SK-N-SH (cell line): ENCODE results near the gene TOR2A. TPM values are rescaled to one million over a fixed set of nuclear protein-coding genes. Genes with fewer than 3 reads are reported as not detected.

Source experiments
- CTCF ChIA-PET: fragments of 300-600, 350-600 bp; formaldehyde crosslinking; extraction: SDS; loops from one replicate; lab custom pipeline; 2021; lab: Yijun Ruan, JAX
- POLR2A ChIA-PET: fragments of 350-600 bp; sonication (Branson Sonifier 250); formaldehyde crosslinking; extraction: SDS; loops from one replicate; lab custom pipeline; 2020; ENCODE audit warnings: antibody characterized with exemption, inconsistent platforms; lab: Yijun Ruan, JAX
- DNase-seq: peaks from one replicate; pipeline ENCODE4 v3.0.0; 2012
- H2AFZ ChIP-seq: fragments of 200-600 bp; sonication (generic); 2 replicates; pipeline ENCODE4 v1.8.1; 2016; ENCODE audit warnings: antibody characterized with exemption, mild to moderate bottlenecking, low read depth
- H3F3A ChIP-seq: fragments of 200-600 bp; sonication (generic); replicated peaks from 2 replicates; pipeline ENCODE3; 2016; ENCODE audit warnings: antibody characterized with exemption, mild to moderate bottlenecking; ENCODE audit not compliant: insufficient read depth
- H3K27ac ChIP-seq, 2 experiments: fragments of 200-500 bp in 1 of 2; fragments of 200-600 bp in 1 of 2; sonication (Bioruptor generic) in 1 of 2; sonication (generic), shearing (Covaris generic) in 1 of 2; 2 replicates each; pipeline versions ENCODE4 v1.5.1 to v1.6.1; 2014 to 2016; ENCODE audit warnings: low read depth in 2 of 2, inconsistent platforms in 1 of 2, low read length in 1 of 2, mild to moderate bottlenecking in 1 of 2, mixed read lengths in 1 of 2
- H3K27me3 ChIP-seq: fragments of 200-600 bp; sonication (generic), shearing (Covaris generic); 2 replicates; pipeline ENCODE4 v1.6.1; 2016; ENCODE audit warnings: mixed run types; ENCODE audit not compliant: insufficient read depth
- H3K36me3 ChIP-seq, 2 experiments: fragments of 200-500 bp in 1 of 2; fragments of 200-600 bp in 1 of 2; sonication (Bioruptor generic) in 1 of 2; sonication (generic) in 1 of 2; replicated peaks in 1 of 2; 2 replicates each; pipeline versions ENCODE3 to v1.5.1; 2014 to 2016; ENCODE audit warnings: low read length in 1 of 2, mild to moderate bottlenecking in 1 of 2; ENCODE audit not compliant: insufficient read depth in 2 of 2, control insufficient read depth in 1 of 2
- H3K4me1 ChIP-seq, 2 experiments: fragments of 200-500 bp in 1 of 2; fragments of 200-600 bp in 1 of 2; sonication (Bioruptor generic) in 1 of 2; sonication (generic), shearing (Covaris generic) in 1 of 2; 2 replicates each; pipeline versions ENCODE4 v1.5.1 to v1.6.1; 2014 to 2016; ENCODE audit warnings: low read depth in 1 of 2, low read length in 1 of 2, mixed run types in 1 of 2; ENCODE audit not compliant: insufficient read depth in 2 of 2, control insufficient read depth in 1 of 2
- H3K4me2 ChIP-seq: fragments of 200-600 bp; sonication (generic), shearing (Covaris generic); 2 replicates; pipeline ENCODE4 v1.6.1; 2017; ENCODE audit warnings: mixed run types
- H3K4me3 ChIP-seq, 2 experiments: fragments of 200-500 bp in 1 of 2; fragments of 200-600 bp in 1 of 2; sonication (Bioruptor generic) in 1 of 2; sonication (generic), shearing (Covaris generic) in 1 of 2; 2 replicates each; pipeline versions ENCODE4 v1.5.1 to v1.8.1; 2014 to 2016; ENCODE audit warnings: low read depth in 2 of 2, inconsistent platforms in 1 of 2, low read length in 1 of 2, mild to moderate bottlenecking in 1 of 2, mixed read lengths in 1 of 2, moderate library complexity in 1 of 2
- H3K79me2 ChIP-seq: fragments of 200-600 bp; sonication (generic); 2 replicates; pipeline ENCODE4 v1.8.1; 2017; ENCODE audit warnings: mild to moderate bottlenecking; ENCODE audit not compliant: insufficient read depth
- H3K9ac ChIP-seq: fragments of 200-600 bp; sonication (generic); 2 replicates; pipeline ENCODE4 v1.6.1; 2017; ENCODE audit warnings: mixed run types
- H3K9me2 ChIP-seq: fragments of 200-600 bp; sonication (generic); 2 replicates; pipeline ENCODE4 v1.6.1; 2017; ENCODE audit warnings: mixed run types
- H3K9me3 ChIP-seq: fragments of 200-600 bp; sonication (generic); 2 replicates; pipeline ENCODE4 v1.6.1; 2017; ENCODE audit warnings: mixed run types, mild to moderate bottlenecking, moderate library complexity
- H4K20me1 ChIP-seq: fragments of 200-600 bp; sonication (generic); 2 replicates; pipeline ENCODE4 v1.6.1; 2017; ENCODE audit warnings: mild to moderate bottlenecking, mixed run types; ENCODE audit not compliant: insufficient read depth
- CHD2 ChIP-seq: fragments of 150-350 bp; IDR thresholded peaks from 2 replicates; pipeline ENCODE4 v1.6.1; 2018; ENCODE audit warnings: low read length; ENCODE audit not compliant: partially characterized antibody
- CTCF ChIP-seq: fragments of 200-600 bp; sonication (generic); IDR thresholded peaks from 2 replicates; pipeline ENCODE4 v1.6.1; 2017; ENCODE audit warnings: antibody characterized with exemption, mild to moderate bottlenecking, moderate library complexity
- ELF1 ChIP-seq: IDR thresholded peaks from 2 replicates; pipeline ENCODE4 v1.4.0; 2012
- FOSL2 ChIP-seq: IDR thresholded peaks from 2 replicates; pipeline ENCODE4 v1.4.0; 2012; ENCODE audit warnings: low read depth, mild to moderate bottlenecking, moderate library complexity, borderline replicate concordance
- IRF3 ChIP-seq: fragments of 150-350 bp; IDR thresholded peaks from 2 replicates; pipeline ENCODE4 v1.6.1; 2016; ENCODE audit warnings: mild to moderate bottlenecking, low read depth, low read length
- NFIC ChIP-seq: IDR thresholded peaks from 2 replicates; pipeline ENCODE4 v1.4.0; 2012; ENCODE audit warnings: borderline replicate concordance
- RCOR1 ChIP-seq: fragments of 150-350 bp; IDR thresholded peaks from 2 replicates; pipeline ENCODE4 v1.6.1; 2017; ENCODE audit warnings: antibody characterized with exemption, low read length
- RFX5 ChIP-seq: IDR thresholded peaks from 2 replicates; pipeline ENCODE4 v1.6.1; 2012; ENCODE audit warnings: mild to moderate bottlenecking, improper control_type of control experiment, low read length
- RXRA ChIP-seq: IDR thresholded peaks from 2 replicates; pipeline ENCODE4 v1.4.0; 2012; ENCODE audit warnings: low read depth, mild to moderate bottlenecking, borderline replicate concordance
- SMC3 ChIP-seq: IDR thresholded peaks from 2 replicates; pipeline ENCODE4 v1.6.1; 2012; ENCODE audit warnings: low read depth, low read length, improper control_type of control experiment
- TAF1 ChIP-seq: IDR thresholded peaks from 2 replicates; pipeline ENCODE4 v1.6.1; 2012; ENCODE audit warnings: low read depth, mild to moderate bottlenecking, low read length, moderate library complexity, borderline replicate concordance
- ZBTB33 ChIP-seq: IDR thresholded peaks from 2 replicates; pipeline ENCODE4 v1.4.0; 2012; ENCODE audit warnings: low read depth, borderline replicate concordance
- WGBS: methylation state at CpG from one replicate; pipeline ENCODE4 v1.1.6; 2017; ENCODE audit warnings: low lambda C conversion rate; 5-methylcytosine and 5-hydroxymethylcytosine counted together
- polyA plus RNA-seq, 3 experiments: library from polyadenylated mRNA; depleted of rRNA; stranded (reverse); fragments of >200 nt; gene quantifications; 2 replicates each; pipeline ENCODE4 v1.2.3, GENCODE V29; 2012
- TF ChIP-seq, protein P1 (sequence below): IDR thresholded peaks from 2 replicates; pipeline ENCODE4 v1.6.1; 2012; ENCODE audit warnings: mild to moderate bottlenecking, low read depth, low read length, moderate library complexity
- TF ChIP-seq, protein P2 (sequence below): IDR thresholded peaks from 2 replicates; pipeline ENCODE4 v1.4.0; 2012; ENCODE audit warnings: low read depth

The TOR2A gene
- polyA plus RNA-seq, 1 of the 3 experiments (the other 2 are of a cell fraction), result 17.2 TPM

GRCh38 chr9:127767410-127767809 lies 32.3 kb upstream of the TOR2A start (continued):
- no peak for TF ChIP-seq CHD2

- no peaks in the 10 kb centered on the region for H3K27me3 ChIP-seq
- DNase-seq, result no peak
- H4K20me1 ChIP-seq, result no peaks in the 10 kb centered on the region
- no peak overlapping the region for H3K9ac ChIP-seq
- no peak overlapping the region for H2AFZ ChIP-seq
- no peak overlapping the region for H3K4me2 ChIP-seq
- WGBS, result 69% methylated on average over 1 of the region's 1 CpG
- H3K79me2 ChIP-seq, result no peaks in the 10 kb centered on the region
- no peaks in the 10 kb centered on the region for H3K36me3 ChIP-seq
- no peaks in the 10 kb centered on the region for H3K9me2 ChIP-seq
- no peak overlapping the region for H3K27ac ChIP-seq
- no peaks in the 10 kb centered on the region for H3K9me3 ChIP-seq
- H3K4me1 ChIP-seq, result peaks cover 0 to 20% of the 10 kb centered on the region in 2 experiments; a peak in 1 of 4 replicates
- no peak overlapping the region for H3K4me3 ChIP-seq
- no peaks in the 10 kb centered on the region for H3F3A ChIP-seq
- TF ChIP-seq TAF1 (no peak), RFX5 (no peak), RXRA (no peak), ELF1 (no peak), ZBTB33 (no peak), SMC3 (no peak)
- POLR2A ChIA-PET, result interaction anchor here (0.8 kb wide), 1 partner anchor 20 kb away, joined by 3 read pairs; the partner anchor contains the start of gene CDK9
- CTCF ChIA-PET, result interaction anchor here (0.9 to 2.0 kb wide), 6 partner anchors 10 to 156 kb away, joined by 3 to 7 read pairs (median 4); partner anchors contain the start of genes CDK9 and TOR2A
These were observed 30.3 kb upstream of the TOR2A start for GRCh38 chr9:127765418-127765817.

DNA sequence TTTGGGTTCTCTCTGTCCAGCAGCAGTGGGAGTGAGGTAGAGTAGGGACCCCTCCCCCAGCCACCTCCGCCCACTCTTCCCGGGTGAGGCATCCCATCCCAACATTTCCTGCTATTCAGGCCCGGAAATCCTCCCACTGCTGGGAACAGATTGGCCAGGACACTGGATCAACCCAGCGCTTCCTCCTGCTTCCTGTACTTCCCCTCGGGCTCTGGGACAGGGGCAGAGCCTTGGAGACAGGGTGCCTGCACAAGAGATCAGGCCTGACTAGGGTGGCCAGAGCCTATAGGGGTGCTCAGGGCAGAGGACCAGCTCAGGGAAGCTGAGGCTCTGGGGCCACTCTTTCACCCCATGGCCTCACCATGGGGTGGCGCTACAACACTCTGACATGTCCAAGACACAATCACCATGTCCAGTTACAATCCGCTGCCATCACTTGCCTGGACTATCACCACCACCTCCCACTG lies 28.9 kb upstream of the TOR2A start:
- ChIA-PET CTCF (interaction anchor here (0.6 to 1.9 kb wide), 11 partner anchors 8 to 158 kb away, joined by 3 to 9 read pairs (median 5); partner anchors contain the start of genes SH2D3C and TOR2A), POLR2A (no interaction called here)
- Histone ChIP-seq H2AFZ (no peak overlapping the region), H3K4me1 (peaks cover 0 to 18% of the 10 kb centered on the region in 2 experiments; a peak in 1 of 4 replicates), H3F3A (no peaks in the 10 kb centered on the region), H3K9me2 (no peaks in the 10 kb centered on the region), H3K36me3 (no peaks in the 10 kb centered on the region), H3K27ac (no peak overlapping the region), H4K20me1 (no peaks in the 10 kb centered on the region), H3K27me3 (no peaks in the 10 kb centered on the region), H3K9ac (no peak overlapping the region), H3K4me3 (no peak overlapping the region), H3K79me2 (no peaks in the 10 kb centered on the region), H3K9me3 (no peaks in the 10 kb centered on the region), H3K4me2 (no peak overlapping the region)
- DNase-seq, result no peak
- WGBS, result 83% methylated on average over 5 of the region's 7 CpGs
- TF ChIP-seq, protein P1, sequence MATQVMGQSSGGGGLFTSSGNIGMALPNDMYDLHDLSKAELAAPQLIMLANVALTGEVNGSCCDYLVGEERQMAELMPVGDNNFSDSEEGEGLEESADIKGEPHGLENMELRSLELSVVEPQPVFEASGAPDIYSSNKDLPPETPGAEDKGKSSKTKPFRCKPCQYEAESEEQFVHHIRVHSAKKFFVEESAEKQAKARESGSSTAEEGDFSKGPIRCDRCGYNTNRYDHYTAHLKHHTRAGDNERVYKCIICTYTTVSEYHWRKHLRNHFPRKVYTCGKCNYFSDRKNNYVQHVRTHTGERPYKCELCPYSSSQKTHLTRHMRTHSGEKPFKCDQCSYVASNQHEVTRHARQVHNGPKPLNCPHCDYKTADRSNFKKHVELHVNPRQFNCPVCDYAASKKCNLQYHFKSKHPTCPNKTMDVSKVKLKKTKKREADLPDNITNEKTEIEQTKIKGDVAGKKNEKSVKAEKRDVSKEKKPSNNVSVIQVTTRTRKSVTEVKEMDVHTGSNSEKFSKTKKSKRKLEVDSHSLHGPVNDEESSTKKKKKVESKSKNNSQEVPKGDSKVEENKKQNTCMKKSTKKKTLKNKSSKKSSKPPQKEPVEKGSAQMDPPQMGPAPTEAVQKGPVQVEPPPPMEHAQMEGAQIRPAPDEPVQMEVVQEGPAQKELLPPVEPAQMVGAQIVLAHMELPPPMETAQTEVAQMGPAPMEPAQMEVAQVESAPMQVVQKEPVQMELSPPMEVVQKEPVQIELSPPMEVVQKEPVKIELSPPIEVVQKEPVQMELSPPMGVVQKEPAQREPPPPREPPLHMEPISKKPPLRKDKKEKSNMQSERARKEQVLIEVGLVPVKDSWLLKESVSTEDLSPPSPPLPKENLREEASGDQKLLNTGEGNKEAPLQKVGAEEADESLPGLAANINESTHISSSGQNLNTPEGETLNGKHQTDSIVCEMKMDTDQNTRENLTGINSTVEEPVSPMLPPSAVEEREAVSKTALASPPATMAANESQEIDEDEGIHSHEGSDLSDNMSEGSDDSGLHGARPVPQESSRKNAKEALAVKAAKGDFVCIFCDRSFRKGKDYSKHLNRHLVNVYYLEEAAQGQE, result no peak
- TF ChIP-seq RFX5 (no peak), NFIC (no peak), CTCF (peak; percentile 46), FOSL2 (no peak), IRF3 (no peak), RCOR1 (no peak), TAF1 (no peak), CHD2 (no peak)
- TF ChIP-seq, protein P2, sequence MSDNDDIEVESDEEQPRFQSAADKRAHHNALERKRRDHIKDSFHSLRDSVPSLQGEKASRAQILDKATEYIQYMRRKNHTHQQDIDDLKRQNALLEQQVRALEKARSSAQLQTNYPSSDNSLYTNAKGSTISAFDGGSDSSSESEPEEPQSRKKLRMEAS, result no peak
